Urothelium cell line (cell line): ENCODE data around the gene KLF17.
A peak's percentile ranks its signal among the peaks of the same experiment; 100 is the strongest.
"Not testable (repeated sequence)": the region's sequence is repeated elsewhere in the genome, so short reads cannot be mapped to it uniquely, and the experiment has no call there.

Source experiments
- DNase-seq: peaks from one replicate; pipeline ENCODE4 v3.0.0; 2011; ENCODE audit warnings: low spot score, mixed read lengths
- FAIRE-seq: peaks from 2 replicates; lab custom pipeline; 2011; peaks lifted over from hg19 to GRCh38; lab: Jason Lieb, UNC

The KLF17 gene

DNA sequence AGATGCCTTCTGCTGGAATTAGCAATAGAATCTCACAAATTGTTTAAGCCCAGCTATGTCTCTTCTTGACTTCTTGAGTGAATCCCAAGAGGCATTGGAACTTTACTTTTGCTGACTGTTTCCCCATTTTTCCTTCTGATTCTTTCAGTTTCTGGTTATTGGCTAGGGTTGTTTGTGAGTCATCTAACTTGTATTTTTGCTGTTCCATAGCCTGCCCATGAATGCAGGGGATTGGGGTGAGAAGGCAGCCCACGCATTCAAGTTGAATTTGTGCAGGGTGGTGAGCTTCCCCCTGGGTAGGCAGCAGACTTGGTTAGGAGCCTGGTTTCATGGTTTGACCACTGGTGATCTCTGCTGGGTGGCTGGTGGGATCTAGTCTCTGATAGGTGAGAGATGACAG, 10.4 kb upstream of the KLF17 start:
- FAIRE-seq, result peak; percentile 23
- DNase-seq, result peak; percentile 68

DNA sequence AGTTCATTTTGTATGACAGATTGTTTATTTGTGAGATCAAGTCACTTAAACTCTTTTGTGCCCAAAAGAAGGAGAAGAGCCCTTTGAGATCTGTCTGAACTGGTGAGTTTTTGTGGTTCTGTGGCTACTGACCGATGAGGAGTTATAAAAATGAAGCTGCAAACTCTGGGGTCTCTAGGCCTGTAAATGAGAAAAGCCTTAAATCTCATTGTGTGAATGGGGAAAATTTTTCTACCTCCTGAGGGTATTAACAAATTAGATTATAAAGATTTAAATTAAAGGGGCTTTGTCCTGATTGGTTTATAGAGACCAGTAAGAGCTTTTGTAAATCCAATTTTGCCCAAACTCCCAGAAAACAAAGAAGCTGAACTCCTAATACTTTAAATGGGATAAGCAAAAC, 9.7 kb upstream of the KLF17 start:
- FAIRE-seq, result no peak
- DNase-seq, result no peak

- DNase-seq (no peak), FAIRE-seq (no peak)
Observed at GRCh38 chr1:44110916-44111315, 7.7 kb upstream of the KLF17 start.

- no peak for DNase-seq
- FAIRE-seq, result no peak
Observed at GRCh38 chr1:44111861-44112260, 6.8 kb upstream of the KLF17 start.

DNA sequence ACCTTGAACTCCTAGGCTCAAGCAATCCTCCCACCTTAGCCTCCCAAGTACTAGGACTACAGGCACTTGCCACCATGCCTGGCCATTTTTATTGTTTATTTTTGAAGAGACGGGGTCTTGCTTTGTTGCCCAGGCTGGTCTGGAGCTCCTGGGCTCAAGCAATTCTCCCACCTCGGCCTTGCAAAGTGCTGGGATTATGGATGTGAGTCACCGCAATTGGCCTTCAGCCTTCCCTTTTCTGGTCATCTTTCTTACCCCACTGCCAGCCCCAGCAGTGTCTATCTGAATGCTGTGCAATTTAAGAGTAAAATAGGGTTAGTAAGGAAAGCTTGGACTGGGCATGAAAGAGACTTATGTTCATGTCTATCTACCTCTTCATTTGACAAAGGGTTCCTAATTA, 6.1 kb upstream of the KLF17 start:
- DNase-seq (no peak), FAIRE-seq (no peak)

GRCh38 chr1:44113095-44113609, 5.5 kb upstream of the KLF17 start:
- FAIRE-seq (no peak), DNase-seq (no peak)

- no peak for DNase-seq
- peak; percentile 66 for FAIRE-seq
Observed at GRCh38 chr1:44114098-44114497, 4.5 kb upstream of the KLF17 start.

DNA sequence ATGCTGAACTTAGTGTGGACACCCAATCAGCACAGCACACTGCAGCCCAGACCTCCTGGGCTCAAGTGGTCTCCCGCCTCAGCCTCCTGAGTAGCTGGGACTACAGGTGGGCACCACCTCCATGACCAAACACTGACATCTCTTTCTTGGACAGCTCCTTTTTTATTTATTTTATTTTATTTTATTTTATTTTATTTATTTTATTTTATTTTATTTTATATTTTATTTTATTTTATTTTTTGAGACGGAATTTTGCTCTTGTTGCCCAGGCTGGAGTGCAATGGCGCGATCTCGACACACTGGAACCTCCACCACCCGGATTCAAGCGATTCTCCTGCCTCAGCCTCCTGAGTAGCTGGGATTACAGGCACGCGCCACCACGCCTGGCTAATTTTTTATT, 1.3 kb upstream of the KLF17 start:
- not testable (repeated sequence) for FAIRE-seq

DNA sequence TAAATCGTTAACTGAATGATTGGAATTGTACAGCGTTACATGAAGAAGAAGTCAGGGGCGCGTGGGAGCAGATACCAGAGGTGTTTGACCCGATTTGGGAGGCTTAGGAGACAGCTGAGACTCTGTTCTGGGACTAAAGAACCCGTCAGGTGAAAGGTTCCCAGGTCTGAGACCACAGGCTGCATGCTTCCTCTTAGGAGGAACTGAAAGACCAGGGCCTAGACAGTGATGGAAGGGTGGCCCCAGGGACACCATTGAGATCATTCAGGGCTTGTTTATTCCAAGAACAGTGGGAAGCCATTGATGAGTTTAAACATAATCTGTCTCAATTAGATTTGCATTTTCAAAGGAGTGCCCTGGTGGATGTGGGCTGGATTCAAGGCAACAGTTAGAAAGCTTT, 904 bp downstream of the KLF17 start:
- FAIRE-seq (no peak), DNase-seq (no peak)

More for the DNA sequence above, 1.3 kb upstream of the KLF17 start:
- DNase-seq, result not testable (repeated sequence)

- DNase-seq, result no peak
- no peak for FAIRE-seq
Observed at GRCh38 chr1:44120398-44120949, 1.9 kb downstream of the KLF17 start.

DNA sequence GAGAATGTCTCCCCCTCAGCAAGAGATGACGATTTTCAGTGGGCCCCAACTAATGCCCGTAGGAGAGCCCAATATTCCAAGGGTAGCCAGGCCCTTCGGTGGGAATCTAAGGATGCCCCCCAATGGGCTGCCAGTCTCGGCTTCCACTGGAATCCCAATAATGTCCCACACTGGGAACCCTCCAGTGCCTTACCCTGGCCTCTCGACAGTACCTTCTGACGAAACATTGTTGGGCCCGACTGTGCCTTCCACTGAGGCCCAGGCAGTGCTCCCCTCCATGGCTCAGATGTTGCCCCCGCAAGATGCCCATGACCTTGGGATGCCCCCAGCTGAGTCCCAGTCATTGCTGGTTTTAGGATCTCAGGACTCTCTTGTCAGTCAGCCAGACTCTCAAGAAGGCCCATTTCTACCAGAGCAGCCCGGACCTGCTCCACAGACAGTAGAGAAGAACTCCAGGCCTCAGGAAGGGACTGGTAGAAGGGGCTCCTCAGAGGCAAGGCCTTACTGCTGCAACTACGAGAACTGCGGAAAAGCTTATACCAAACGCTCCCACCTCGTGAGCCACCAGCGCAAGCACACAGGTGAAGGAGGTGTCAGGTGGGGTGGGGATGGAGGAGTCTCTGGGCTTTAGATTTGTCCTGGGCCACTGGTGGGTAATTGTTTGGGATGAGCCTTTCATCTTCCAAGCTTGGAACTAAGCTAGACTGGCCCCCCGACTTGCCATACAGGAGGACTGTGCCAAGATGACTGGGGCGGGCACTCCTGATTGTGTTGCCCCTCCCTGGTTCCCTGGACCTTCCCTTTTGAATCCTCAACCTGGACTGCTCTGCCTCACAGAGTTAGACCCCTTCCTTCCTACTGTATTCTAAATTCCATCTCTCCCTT, 11.2 kb downstream of the KLF17 start:
- DNase-seq (no peak), FAIRE-seq (no peak)

GRCh38 chr1:44131411-44131810, 12.8 kb downstream of the KLF17 start:
- no peak for FAIRE-seq
- DNase-seq, result no peak

DNA sequence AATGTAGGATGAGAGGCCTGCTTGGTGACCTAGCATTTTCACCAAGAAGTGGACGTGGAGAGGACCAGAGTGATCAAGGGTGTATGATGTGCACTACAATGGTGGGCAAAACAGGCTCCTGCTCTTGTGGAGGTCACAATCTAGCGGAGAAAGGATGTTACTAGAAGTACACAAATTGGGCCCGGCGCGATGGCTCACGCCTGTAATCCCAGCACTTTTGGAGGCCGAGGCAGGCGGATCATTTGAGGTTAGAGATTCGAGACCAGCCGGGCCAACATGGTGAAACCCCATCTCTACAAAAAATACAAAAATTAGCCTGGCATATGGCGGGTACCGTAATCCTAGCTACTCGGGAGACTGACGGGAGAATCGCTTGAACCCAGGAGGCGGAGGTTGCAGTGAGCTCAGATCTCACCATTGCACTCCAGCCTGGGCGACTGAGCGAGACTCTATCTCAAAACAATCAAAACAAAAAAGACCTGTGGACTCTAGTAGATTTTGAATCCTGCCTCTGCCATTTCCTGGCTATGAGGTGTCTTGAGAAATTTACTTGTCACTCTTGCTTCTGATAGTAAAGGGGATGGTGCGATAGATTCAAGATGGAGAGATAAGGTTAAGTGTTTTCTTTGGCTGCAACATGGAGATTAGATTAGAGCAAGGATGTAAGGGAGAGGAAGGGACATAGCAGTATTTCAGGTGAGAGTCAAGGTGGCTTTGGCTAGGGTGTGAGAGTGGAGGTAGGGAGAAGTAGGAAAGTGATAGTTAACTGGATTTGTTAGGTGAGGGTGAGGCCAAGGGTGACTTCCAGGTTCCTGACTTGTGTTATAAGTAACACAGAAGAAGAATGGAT, 15.7 kb downstream of the KLF17 start:
- FAIRE-seq (no peak), DNase-seq (no peak)

GRCh38 chr1:44135886-44136285, 17.3 kb downstream of the KLF17 start:
- FAIRE-seq (no peak), DNase-seq (no peak)

- DNase-seq, result no peak
- no peak for FAIRE-seq
Observed at GRCh38 chr1:44138239-44138638, 19.6 kb downstream of the KLF17 start.

- not testable (repeated sequence) for DNase-seq
Observed at GRCh38 chr1:44139565-44139964, 20.9 kb downstream of the KLF17 start.

GRCh38 chr1:44141531-44141930, 22.9 kb downstream of the KLF17 start, which contains the start of gene KLF18:
TSS of gene KLF18 (minus strand) at chr1:44141631. CDS start at chr1:44141631, 0 bp downstream.
- FAIRE-seq (no peak), DNase-seq (no peak)

More at GRCh38 chr1:44139565-44139964, 20.9 kb downstream of the KLF17 start:
- FAIRE-seq, result not testable (repeated sequence)

GRCh38 chr1:44144962-44145756, 26.5 kb downstream of the KLF17 start:
- DNase-seq, result no peak
- FAIRE-seq, result no peak

DNA sequence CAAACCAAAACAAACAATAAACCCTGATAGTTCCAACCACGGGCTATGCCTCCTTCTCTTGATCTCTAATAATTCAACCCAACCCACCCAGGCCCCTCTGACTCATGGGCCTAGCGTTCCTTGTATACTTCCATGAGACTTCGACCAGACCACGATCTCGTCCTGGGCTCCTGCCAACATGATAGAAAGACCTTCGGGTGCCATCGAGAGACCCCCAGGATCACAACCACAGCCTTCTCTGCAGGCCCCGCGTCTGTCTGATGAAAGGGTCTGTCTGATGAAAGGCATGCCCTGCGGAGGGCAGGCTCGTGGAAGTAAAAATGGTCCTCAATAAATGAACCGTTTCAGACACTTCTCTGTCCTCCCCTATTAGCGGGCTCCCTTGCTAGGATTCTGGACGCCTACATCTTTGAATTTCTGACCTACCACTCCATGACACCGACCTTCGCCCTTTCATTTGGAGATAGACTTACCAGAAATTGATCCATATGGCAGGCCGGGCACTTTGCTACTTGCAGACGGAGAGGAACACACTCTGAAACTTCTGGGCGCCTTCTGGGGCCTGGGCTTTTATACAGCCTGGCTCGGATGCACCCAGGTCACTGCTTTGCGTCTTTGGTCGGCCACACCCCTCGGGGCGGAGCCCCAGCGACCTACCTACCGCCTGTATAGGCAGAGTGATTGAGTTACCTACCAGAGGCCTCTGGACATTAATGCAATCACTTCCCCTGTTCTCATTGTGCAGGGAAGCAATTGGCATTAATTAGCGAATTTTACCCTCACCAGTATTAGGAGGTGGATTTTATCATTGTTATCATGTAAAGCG, 28.1 kb downstream of the KLF17 start:
- FAIRE-seq, result peak; percentile 27
- DNase-seq, result no peak
